ENCODE data around the gene ARMC10.
A peak's percentile ranks its signal among the peaks of the same experiment; 100 is the strongest.

Gene ARMC10

DNA sequence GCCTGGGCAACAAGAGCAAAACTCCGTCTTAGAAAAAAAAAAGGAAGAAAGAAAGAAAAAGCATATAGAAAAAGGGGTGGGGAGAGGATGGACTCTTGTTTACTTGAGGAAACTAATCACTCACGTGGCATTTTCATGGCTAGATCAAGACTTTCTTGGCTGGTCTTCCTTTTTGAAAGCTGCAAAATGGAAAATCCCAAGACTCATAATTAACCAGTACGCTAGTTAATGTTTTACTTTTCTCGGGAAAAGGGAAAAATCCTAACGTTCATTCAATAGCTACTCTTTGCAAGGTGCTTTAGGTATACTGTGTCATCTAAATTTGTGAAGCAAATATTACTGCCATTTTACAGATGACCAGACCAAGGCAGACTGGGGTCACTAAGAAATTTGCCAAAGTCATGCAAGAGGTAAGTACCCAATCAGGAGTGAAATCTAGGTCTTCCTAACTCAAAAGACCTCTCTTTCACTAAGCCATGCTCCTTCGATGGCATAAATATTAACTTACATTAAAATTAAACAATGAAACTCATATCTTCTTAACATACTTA, 49.6 kb downstream of the ARMC10 start:
- DNase-seq (ENCODE audit: low read depth, low spot score), result no peak
- Histone ChIP-seq H3K27ac (no peak overlapping the region), H3K36me3 (ENCODE audit: insufficient read depth, low read length) (peaks cover 70% of the 10 kb centered on the region)

DNA sequence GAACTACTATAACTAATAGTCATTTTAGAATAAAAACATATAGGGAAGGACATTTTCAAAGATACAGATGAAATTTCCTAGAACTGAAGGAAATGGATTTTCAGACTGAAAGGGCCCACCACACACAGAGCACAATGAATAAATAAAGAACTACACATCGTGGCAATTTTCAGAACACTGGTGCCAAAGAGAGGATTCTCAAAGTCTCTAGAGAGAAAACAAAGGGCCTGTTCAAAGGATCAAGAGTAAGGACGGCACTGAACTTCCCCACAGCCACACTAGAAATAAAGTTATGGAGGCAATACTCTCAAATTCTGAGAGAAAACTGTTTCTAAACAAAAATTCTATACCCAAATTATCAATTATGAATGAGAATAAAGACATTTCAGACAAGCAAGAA, 52.1 kb downstream of the ARMC10 start:
- Histone ChIP-seq H3K4me3 (no peak overlapping the region), H3K27ac (no peak overlapping the region), H3K9me3 (ENCODE audit: low read depth, low read length) (no peaks in the 10 kb centered on the region), H3K9ac (ENCODE audit: insufficient read length) (no peak overlapping the region), H3K36me3 (ENCODE audit: insufficient read depth, low read length) (peaks cover 47% of the 10 kb centered on the region)
- no peak for DNase-seq (ENCODE audit: low read depth, low spot score)
- TF ChIP-seq FOXP2 (optimal IDR thresholded peaks at IDR 0.05; ENCODE audit: control extremely low read depth, extremely low read length, insufficient read depth), result no peak
- no peak for TF ChIP-seq POLR2AphosphoS5 (IDR thresholded peaks at IDR 0.05; ENCODE audit: borderline replicate concordance, low read depth, low read length)
- TF ChIP-seq EZH2 (IDR thresholded peaks at IDR 0.05), result no peak

More for the DNA sequence above, 49.6 kb downstream of the ARMC10 start:
- H3K9me3 ChIP-seq (ENCODE audit: low read depth, low read length), result no peaks in the 10 kb centered on the region
- no peak overlapping the region for H3K4me3 ChIP-seq
- TF ChIP-seq EZH2 (IDR thresholded peaks at IDR 0.05) (no peak), FOXP2 (optimal IDR thresholded peaks at IDR 0.05; ENCODE audit: control extremely low read depth, extremely low read length, insufficient read depth) (no peak)
- H3K9ac ChIP-seq (ENCODE audit: insufficient read length), result no peak overlapping the region

DNA sequence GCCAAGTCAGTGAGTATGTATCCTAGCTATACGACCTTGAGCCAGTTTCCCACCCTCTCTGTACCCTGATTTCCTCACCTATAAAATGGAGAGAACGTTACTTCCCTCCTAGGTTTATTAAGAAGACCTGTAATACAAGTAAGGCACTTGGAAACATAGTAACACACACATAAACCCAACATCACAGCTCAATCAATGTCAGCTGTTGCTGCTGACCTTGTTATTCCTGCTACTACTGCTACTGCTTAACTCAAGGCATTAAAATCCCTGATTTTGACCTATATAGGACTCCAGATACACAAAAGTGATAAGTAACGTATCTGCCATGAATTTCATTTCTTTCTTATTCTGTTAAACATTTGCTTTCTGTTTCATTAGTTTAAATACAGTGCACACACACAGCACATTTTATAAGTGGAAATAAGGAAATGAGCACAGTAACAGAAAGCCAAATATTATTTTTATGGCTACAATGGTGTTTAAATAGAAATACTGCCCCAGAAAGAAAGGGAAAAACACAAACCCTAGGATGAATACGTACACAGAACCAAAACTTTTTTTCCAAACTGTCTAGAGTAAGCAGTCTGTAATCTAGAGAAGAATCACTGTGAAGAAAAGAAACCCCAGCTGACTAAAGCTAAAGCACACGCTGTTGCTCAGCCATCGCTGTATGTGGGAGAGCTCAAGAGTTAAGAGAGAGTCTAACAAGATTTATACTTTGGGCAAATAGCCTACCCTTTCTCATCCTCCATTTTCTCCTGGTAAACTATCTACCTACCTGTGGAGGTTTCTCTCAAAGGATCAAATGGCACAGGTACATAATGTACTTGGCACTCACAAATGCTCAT, 55.0 kb downstream of the ARMC10 start:
- DNase-seq (ENCODE audit: low read depth, low spot score), result no peak
- no peak overlapping the region for H3K4me3 ChIP-seq
- H3K36me3 ChIP-seq (ENCODE audit: insufficient read depth, low read length), result peaks cover 29% of the 10 kb centered on the region
- no peak overlapping the region for H3K27ac ChIP-seq
- TF ChIP-seq FOXP2 (optimal IDR thresholded peaks at IDR 0.05; ENCODE audit: control extremely low read depth, extremely low read length, insufficient read depth), result no peak
- H3K9ac ChIP-seq (ENCODE audit: insufficient read length), result no peak overlapping the region
- H3K9me3 ChIP-seq (ENCODE audit: low read depth, low read length), result no peaks in the 10 kb centered on the region

DNA sequence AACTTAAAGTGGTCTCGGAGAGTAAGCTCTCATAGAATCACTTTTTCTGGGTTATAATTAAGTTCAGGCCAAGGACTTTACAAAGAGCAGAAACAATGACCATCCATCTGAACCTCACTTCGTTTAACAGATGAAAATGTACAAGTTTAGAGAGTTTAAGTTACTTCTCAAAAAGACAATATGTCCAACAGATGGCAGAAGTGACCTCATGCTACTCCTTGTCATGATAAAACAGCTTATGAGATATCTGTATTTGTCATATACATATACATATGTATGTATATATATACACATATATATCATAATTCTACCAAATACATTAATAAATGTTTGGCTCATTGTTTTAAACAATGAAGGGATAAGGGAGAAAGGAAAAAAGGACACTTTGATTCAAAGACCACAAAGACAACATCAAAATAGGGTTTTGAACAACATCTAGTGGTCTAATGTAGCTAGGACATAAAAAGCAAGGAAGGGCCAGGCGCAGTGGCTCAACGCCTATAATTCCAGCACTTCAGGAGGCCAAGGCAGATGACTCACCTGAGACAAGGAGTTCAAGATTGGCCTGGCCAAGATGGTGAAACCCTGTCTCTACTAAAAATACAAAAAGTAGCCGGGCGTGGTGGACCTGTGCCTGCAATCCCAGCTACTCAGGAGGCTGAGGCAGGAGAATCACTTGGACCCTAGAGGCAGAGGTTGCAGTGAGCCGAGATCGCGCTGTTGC, 56.1 kb downstream of the ARMC10 start:
- Histone ChIP-seq H3K9me3 (ENCODE audit: low read depth, low read length) (no peaks in the 10 kb centered on the region), H3K27ac (no peak overlapping the region), H3K36me3 (ENCODE audit: insufficient read depth, low read length) (peaks cover 23% of the 10 kb centered on the region), H3K4me3 (no peak overlapping the region), H3K9ac (ENCODE audit: insufficient read length) (no peak overlapping the region)
- DNase-seq (ENCODE audit: low read depth, low spot score), result no peak
- TF ChIP-seq POLR2AphosphoS5 (IDR thresholded peaks at IDR 0.05; ENCODE audit: borderline replicate concordance, low read depth, low read length) (no peak), EZH2 (IDR thresholded peaks at IDR 0.05) (no peak), FOXP2 (optimal IDR thresholded peaks at IDR 0.05; ENCODE audit: control extremely low read depth, extremely low read length, insufficient read depth) (no peak)

DNA sequence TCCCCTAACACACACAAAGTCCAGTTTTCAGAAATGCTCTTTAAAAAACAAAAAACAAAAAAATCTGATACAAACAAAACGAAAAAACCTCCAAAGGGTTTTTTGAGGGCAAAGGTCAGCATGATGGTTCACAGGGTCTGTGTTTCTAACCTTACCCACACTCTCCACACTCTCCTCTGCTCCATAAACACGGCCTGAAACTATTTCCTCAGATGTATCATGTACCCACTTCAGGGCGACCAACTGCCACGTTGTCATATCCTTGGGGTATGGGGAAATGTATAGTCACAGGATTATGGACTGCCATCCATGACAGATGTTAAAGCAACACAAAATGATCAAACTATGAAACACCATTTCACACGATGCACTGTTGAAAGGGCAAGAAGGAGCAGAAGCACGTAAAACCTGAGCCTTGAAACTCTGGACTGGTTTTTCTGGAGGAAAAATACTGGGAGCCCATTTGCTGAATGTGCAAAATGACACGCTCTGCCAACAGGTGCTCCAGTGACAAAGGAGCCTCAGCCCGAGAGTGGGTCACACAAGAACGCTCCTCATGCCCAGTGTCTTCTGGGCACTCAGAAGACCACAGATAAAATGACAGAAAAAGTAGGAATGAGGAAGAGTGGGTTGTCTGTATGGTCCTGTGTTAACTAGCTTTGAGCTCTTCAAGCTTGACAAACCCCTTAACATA, 58.2 kb downstream of the ARMC10 start:
- Histone ChIP-seq H3K4me3 (no peak overlapping the region), H3K27ac (no peak overlapping the region), H3K9ac (ENCODE audit: insufficient read length) (no peak overlapping the region), H3K36me3 (ENCODE audit: insufficient read depth, low read length) (peaks cover 6% of the 10 kb centered on the region), H3K9me3 (ENCODE audit: low read depth, low read length) (no peaks in the 10 kb centered on the region)
- DNase-seq (ENCODE audit: low read depth, low spot score), result no peak
- TF ChIP-seq FOXP2 (optimal IDR thresholded peaks at IDR 0.05; ENCODE audit: control extremely low read depth, extremely low read length, insufficient read depth) (no peak), EZH2 (IDR thresholded peaks at IDR 0.05) (no peak), POLR2AphosphoS5 (IDR thresholded peaks at IDR 0.05; ENCODE audit: borderline replicate concordance, low read depth, low read length) (no peak)

DNA sequence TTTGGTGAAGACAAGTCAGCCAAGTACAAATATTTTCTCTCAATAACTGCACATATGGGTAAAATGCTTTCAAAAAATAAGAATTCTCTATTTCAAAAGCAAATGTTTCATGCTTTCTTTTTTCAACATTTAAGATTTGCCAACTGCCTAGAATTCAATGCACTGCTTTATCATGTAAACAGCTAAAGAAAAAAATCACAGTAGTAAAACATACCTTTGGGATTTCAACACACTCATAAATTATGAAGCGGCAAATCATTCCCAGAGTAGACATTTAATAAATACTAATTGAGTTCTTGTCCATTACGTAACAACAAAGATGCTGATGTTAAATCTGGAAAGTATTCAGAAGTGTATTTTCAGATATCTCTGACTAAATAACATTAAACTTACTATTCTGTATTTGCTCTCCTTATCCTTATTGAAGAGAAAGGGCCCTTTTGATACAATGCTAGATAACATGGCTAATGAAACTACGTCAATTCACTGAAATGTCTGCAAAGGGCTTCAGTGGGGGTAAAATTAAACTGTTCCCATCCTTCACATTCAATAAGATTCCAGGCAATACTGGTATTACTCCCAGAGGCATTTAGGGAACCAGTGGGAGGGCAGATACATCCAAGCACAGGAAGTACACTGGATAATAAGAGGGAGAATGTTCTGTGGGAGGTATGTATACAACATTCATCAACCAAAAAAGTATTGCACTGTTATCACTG, 60.1 kb downstream of the ARMC10 start:
- DNase-seq (ENCODE audit: low read depth, low spot score), result peak; percentile 81
- TF ChIP-seq EZH2 (IDR thresholded peaks at IDR 0.05) (no peak), POLR2AphosphoS5 (IDR thresholded peaks at IDR 0.05; ENCODE audit: borderline replicate concordance, low read depth, low read length) (no peak), FOXP2 (optimal IDR thresholded peaks at IDR 0.05; ENCODE audit: control extremely low read depth, extremely low read length, insufficient read depth) (no peak)
- Histone ChIP-seq H3K36me3 (ENCODE audit: insufficient read depth, low read length) (no peaks in the 10 kb centered on the region), H3K4me3 (peak overlapping the region; percentile 44), H3K9ac (ENCODE audit: insufficient read length) (peak overlapping the region; percentile 9), H3K27ac (peak overlapping the region; percentile 93), H3K9me3 (ENCODE audit: low read depth, low read length) (no peaks in the 10 kb centered on the region)

DNA sequence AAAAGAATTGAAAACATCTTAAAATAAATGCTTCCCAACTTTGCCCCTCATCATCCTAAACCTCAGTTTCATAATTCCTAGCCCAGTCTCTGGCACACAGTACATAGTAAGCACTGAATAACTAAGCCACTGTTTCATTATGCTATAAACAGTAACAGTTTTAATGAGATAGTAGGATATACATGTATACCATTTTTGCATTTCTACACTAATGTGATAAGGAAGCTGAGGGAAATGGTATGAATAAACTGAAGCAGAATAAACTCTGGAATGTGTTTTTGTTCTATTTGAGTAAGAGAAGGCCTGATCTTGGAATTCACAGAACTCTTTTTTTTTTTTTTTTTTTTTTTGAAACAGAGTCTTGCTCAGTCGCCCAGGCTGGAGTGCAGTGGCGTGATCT, 65.1 kb downstream of the ARMC10 start:
- H3K4me3 ChIP-seq, result no peak overlapping the region
- TF ChIP-seq EZH2 (IDR thresholded peaks at IDR 0.05), result no peak
- no peak for TF ChIP-seq FOXP2 (optimal IDR thresholded peaks at IDR 0.05; ENCODE audit: control extremely low read depth, extremely low read length, insufficient read depth)
- TF ChIP-seq POLR2AphosphoS5 (IDR thresholded peaks at IDR 0.05; ENCODE audit: borderline replicate concordance, low read depth, low read length), result no peak
- H3K9ac ChIP-seq (ENCODE audit: insufficient read length), result no peak overlapping the region
- no peaks in the 10 kb centered on the region for H3K9me3 ChIP-seq (ENCODE audit: low read depth, low read length)
- H3K27ac ChIP-seq, result 0 out of 2 replicates have a peak overlapping the region, but pooled peaks have one; percentile 3
- no peaks in the 10 kb centered on the region for H3K36me3 ChIP-seq (ENCODE audit: insufficient read depth, low read length)
- no peak for DNase-seq (ENCODE audit: low read depth, low spot score)
